Transverse colon (tissue), 4 donors: ENCODE results near the gene STK17A. TPM values are rescaled to one million over a fixed set of nuclear protein-coding genes. Genes with fewer than 3 reads are reported as not detected.

ENCODE experiments used
- DNase-seq: peaks from one replicate; pipeline ENCODE4 v3.0.0-alpha.2; 2019
- H3K27ac ChIP-seq, 4 donors: fragments of 200-600 bp; sonication (generic); 2 replicates each; pipeline ENCODE4 v1.5.1; 2016 to 2018; ENCODE audit warnings: inconsistent platforms in 4 of 4
- H3K27me3 ChIP-seq: fragments of 200-600 bp; sonication (generic); 2 replicates; pipeline ENCODE4 v1.5.1; 2017; ENCODE audit warnings: inconsistent platforms
- H3K36me3 ChIP-seq, 4 donors: fragments of 200-600 bp; sonication (generic); 2 replicates each; pipeline ENCODE4 v1.5.1; 2017 to 2019; ENCODE audit warnings: inconsistent platforms in 4 of 4
- H3K4me1 ChIP-seq, 4 donors: fragments of 200-600 bp; sonication (generic); 2 replicates each; pipeline ENCODE4 v1.5.1; 2017 to 2020; ENCODE audit warnings: inconsistent platforms in 4 of 4
- H3K4me3 ChIP-seq, 4 donors: fragments of 200-600 bp; sonication (generic); 1 replicate in 1 of 4; 2 replicates in 3 of 4; pipeline versions ENCODE4 v1.5.1 to v1.6.1; 2017 to 2019; ENCODE audit warnings: inconsistent platforms in 4 of 4
- H3K9me3 ChIP-seq, 2 donors: fragments of 200-600 bp; sonication (generic); 2 replicates each; pipeline ENCODE4 v1.5.1; 2017 to 2019; ENCODE audit warnings: inconsistent platforms in 2 of 2
- CTCF ChIP-seq, 5 experiments: fragments of 200-600 bp in 3 of 5; fragments of 450-650 bp in 2 of 5; sonication (generic) in 3 of 5; IDR thresholded peaks; 1 replicate in 2 of 5; 2 replicates in 3 of 5; pipeline ENCODE4 v1.5.1; 2016 to 2017; ENCODE audit warnings: antibody characterized with exemption in 5 of 5, inconsistent platforms in 3 of 5, mild to moderate bottlenecking in 2 of 5, moderate library complexity in 1 of 5
- EP300 ChIP-seq: sonication (generic); formaldehyde crosslinking; IDR thresholded peaks from one replicate; pipeline ENCODE4 v1.6.1; 2017; ENCODE audit warnings: antibody characterized with exemption, low read depth
- POLR2A ChIP-seq: fragments of 450-650 bp; IDR thresholded peaks from one replicate; pipeline ENCODE4 v1.6.1; 2016; ENCODE audit warnings: antibody characterized with exemption, mild to moderate bottlenecking, moderate library complexity
- POLR2AphosphoS5 ChIP-seq, 3 donors: sonication (generic); formaldehyde crosslinking; IDR thresholded peaks; one replicate each; pipeline ENCODE4 v1.6.1; 2016; ENCODE audit warnings: antibody characterized with exemption in 3 of 3
- WGBS, 2 donors: methylation state at CpG; one replicate each; pipeline ENCODE4 v1.1.5; 2018; ENCODE audit warnings: low coverage in 1 of 2; 5-methylcytosine and 5-hydroxymethylcytosine counted together
- in situ Hi-C, 4 donors: fragments of 200-750 bp; cut with MboI; loops; one replicate each; pipeline versions ENCODE4 v1.15.0 to v1.15.1; 2017; ENCODE audit warnings: low sequenced_read_pairs in 3 of 4, low pct_ligation_motif_present in 1 of 4, low pct_unique_long_range_greater_than_20kb in 1 of 4
- intact Hi-C: fragments of 100-400 bp; cut with DNase I; formaldehyde crosslinking; loops from one replicate; pipeline ENCODE4 v1.15.1; 2023; ENCODE audit warnings: low total_unique reads
- total RNA-seq, 4 donors: library from RNA; depleted of rRNA; stranded (reverse); fragments of >200 nt; gene quantifications; one replicate each; pipeline ENCODE4 v1.1.0, GENCODE V29; 2016

The STK17A gene
- total RNA-seq, 4 donors from 2014 or later: 6.0 to 35.7 (median 26.4) TPM

GRCh38 chr7:43653891-43654504 is 71.1 kb downstream of the STK17A start:
- Histone ChIP-seq H3K27me3 (no peaks in the 10 kb centered on the region), H3K4me3 (no peak overlapping the region), H3K36me3 (no peaks in the 10 kb centered on the region), H3K27ac (peak overlapping the region in 2 of 4 donors; percentile 32 to 33), H3K4me1 (peaks cover 6 to 50% (median 23%) of the 10 kb centered on the region in 4 donors), H3K9me3 (no peaks in the 10 kb centered on the region)
- 83 to 90% methylated on average over 3 to 4 of the region's 4 CpGs for WGBS, 2 donors
- no peak for DNase-seq
- in situ Hi-C loops (no loop called here), intact Hi-C loops (no loop called here)
- TF ChIP-seq POLR2AphosphoS5 (IDR thresholded peaks at IDR 0.05) (no peak), POLR2A (no peak), EP300 (no peak), CTCF (IDR thresholded peaks at IDR 0.05) (no peak)

- WGBS, 2 donors: 100% methylated on average over 1 to 3 of the region's 3 CpGs
- no peak overlapping the region for H3K27ac ChIP-seq
- no peaks in the 10 kb centered on the region for H3K9me3 ChIP-seq
- no peaks in the 10 kb centered on the region for H3K27me3 ChIP-seq
- no peak overlapping the region for H3K4me3 ChIP-seq
- H3K4me1 ChIP-seq: peaks cover 6 to 38% (median 19%) of the 10 kb centered on the region in 4 donors
- no peak for DNase-seq
- TF ChIP-seq POLR2A (no peak), EP300 (no peak), POLR2AphosphoS5 (IDR thresholded peaks at IDR 0.05) (no peak), CTCF (IDR thresholded peaks at IDR 0.05) (no peak)
- intact Hi-C loops: no loop called here
- H3K36me3 ChIP-seq: no peaks in the 10 kb centered on the region
- in situ Hi-C loops: no loop called here
Measured at GRCh38 chr7:43655584-43655983, 72.7 kb downstream of the STK17A start.

GRCh38 chr7:43656997-43657396 is 74.1 kb downstream of the STK17A start:
- no peaks in the 10 kb centered on the region for H3K27me3 ChIP-seq
- DNase-seq: no peak
- TF ChIP-seq CTCF (IDR thresholded peaks at IDR 0.05) (no peak), POLR2AphosphoS5 (IDR thresholded peaks at IDR 0.05) (no peak), EP300 (no peak), POLR2A (no peak)
- H3K4me3 ChIP-seq: no peak overlapping the region
- in situ Hi-C loops: no loop called here
- 65% methylated on average over 2 of the region's 2 CpGs; no CpG with 5 or more reads in 1 of the 2 donors for WGBS, 2 donors
- intact Hi-C loops: no loop called here
- H3K27ac ChIP-seq: no peak overlapping the region
- H3K36me3 ChIP-seq: no peaks in the 10 kb centered on the region
- H3K9me3 ChIP-seq: no peaks in the 10 kb centered on the region
- H3K4me1 ChIP-seq: peaks cover 6 to 26% (median 10%) of the 10 kb centered on the region in 4 donors

- H3K27ac ChIP-seq: peak overlapping the region in 1 of 4 donors; percentile 3
- intact Hi-C loops (no loop called here), in situ Hi-C loops (no loop called here)
- no peaks in the 10 kb centered on the region for H3K9me3 ChIP-seq
- no peak overlapping the region for H3K4me3 ChIP-seq
- no peak for DNase-seq
- no peaks in the 10 kb centered on the region for H3K27me3 ChIP-seq
- TF ChIP-seq CTCF (IDR thresholded peaks at IDR 0.05): no peak
- no peak for TF ChIP-seq EP300
- no peak for TF ChIP-seq POLR2A
- H3K4me1 ChIP-seq: peaks cover 2 to 18% (median 7%) of the 10 kb centered on the region in 4 donors
- H3K36me3 ChIP-seq: no peaks in the 10 kb centered on the region
- WGBS, 2 donors: 76 to 97% methylated on average over 4 to 7 of the region's 7 CpGs
Measured at GRCh38 chr7:43658718-43659548, 76.0 kb downstream of the STK17A start.
